ENCODE results near the gene CPEB2. TPM values are rescaled to one million over a fixed set of nuclear protein-coding genes. Genes with fewer than 3 reads are reported as not detected.

CPEB2 gene
- total RNA-seq, 4 donors from 2014 or later, result 12.5 to 24.3 (median 16.4) TPM

- no peak overlapping the region for H3K4me3 ChIP-seq (replicated peaks in 1 of 3)
- H3K27ac ChIP-seq, result no peak overlapping the region
- DNase-seq, result no peak
- H3K27me3 ChIP-seq, result no peaks in the 10 kb centered on the region
- no peaks in the 10 kb centered on the region for H3K9me3 ChIP-seq
- TF ChIP-seq CTCF (IDR thresholded peaks at IDR 0.05) (no peak), POLR2A (IDR thresholded peaks at IDR 0.05) (no peak)
- intact Hi-C loops (cut with DNase I), result no loop called here
- H3K4me1 ChIP-seq, result no peaks in the 10 kb centered on the region
- H3K36me3 ChIP-seq, result no peaks in the 10 kb centered on the region
Observed at GRCh38 chr4:14977830-14978229, 24.5 kb upstream of the CPEB2 start.

GRCh38 chr4:14984448-14984847, 17.8 kb upstream of the CPEB2 start:
- TF ChIP-seq POLR2A (IDR thresholded peaks at IDR 0.05) (no peak), CTCF (IDR thresholded peaks at IDR 0.05) (no peak)
- intact Hi-C loops (cut with DNase I), result no loop called here
- Histone ChIP-seq H3K27me3 (no peaks in the 10 kb centered on the region), H3K27ac (no peak overlapping the region), H3K9me3 (no peaks in the 10 kb centered on the region), H3K36me3 (no peaks in the 10 kb centered on the region), H3K4me3 (replicated peaks in 1 of 3) (no peak overlapping the region), H3K4me1 (no peaks in the 10 kb centered on the region)
- 83 to 93% methylated on average over 1 of the region's 1 CpG for WGBS, 2 donors
- DNase-seq, result no peak

- no peaks in the 10 kb centered on the region for H3K36me3 ChIP-seq
- H3K4me1 ChIP-seq, result no peaks in the 10 kb centered on the region
- 89 to 93% methylated on average over 1 of the region's 1 CpG for WGBS, 2 donors
- TF ChIP-seq POLR2A (IDR thresholded peaks at IDR 0.05) (no peak), CTCF (IDR thresholded peaks at IDR 0.05) (no peak)
- no peak for DNase-seq
- intact Hi-C loops (cut with DNase I), result no loop called here
- no peak overlapping the region for H3K27ac ChIP-seq
- no peak overlapping the region for H3K4me3 ChIP-seq (replicated peaks in 1 of 3)
- no peaks in the 10 kb centered on the region for H3K27me3 ChIP-seq
- no peaks in the 10 kb centered on the region for H3K9me3 ChIP-seq
Observed at GRCh38 chr4:14985161-14985560, 17.1 kb upstream of the CPEB2 start.

- no peak for DNase-seq
- Histone ChIP-seq H3K4me3 (replicated peaks in 1 of 3) (no peak overlapping the region), H3K27me3 (no peaks in the 10 kb centered on the region), H3K4me1 (no peaks in the 10 kb centered on the region), H3K9me3 (no peaks in the 10 kb centered on the region), H3K27ac (no peak overlapping the region), H3K36me3 (no peaks in the 10 kb centered on the region)
- WGBS, 2 donors, result 90 to 98% methylated on average over 1 of the region's 1 CpG
- no peak for TF ChIP-seq POLR2A (IDR thresholded peaks at IDR 0.05)
- intact Hi-C loops (cut with DNase I), result no loop called here
Observed at GRCh38 chr4:14985843-14986242, 16.4 kb upstream of the CPEB2 start.

GRCh38 chr4:14987054-14987453, 15.2 kb upstream of the CPEB2 start:
- Histone ChIP-seq H3K9me3 (no peaks in the 10 kb centered on the region), H3K27me3 (no peaks in the 10 kb centered on the region), H3K36me3 (no peaks in the 10 kb centered on the region), H3K4me1 (no peaks in the 10 kb centered on the region), H3K4me3 (replicated peaks in 1 of 3) (no peak overlapping the region), H3K27ac (no peak overlapping the region)
- TF ChIP-seq POLR2A (IDR thresholded peaks at IDR 0.05), result no peak
- 49 to 51% methylated on average over 2 of the region's 2 CpGs for WGBS, 2 donors
- no peak for DNase-seq
- intact Hi-C loops (cut with DNase I), result no loop called here

GRCh38 chr4:14990484-14990883, 11.8 kb upstream of the CPEB2 start:
- no peaks in the 10 kb centered on the region for H3K9me3 ChIP-seq
- H3K4me3 ChIP-seq (replicated peaks in 1 of 3), result no peak overlapping the region
- H3K4me1 ChIP-seq, result no peaks in the 10 kb centered on the region
- intact Hi-C loops (cut with DNase I), result no loop called here
- no peaks in the 10 kb centered on the region for H3K36me3 ChIP-seq
- WGBS, 2 donors, result 62 to 68% methylated on average over 1 of the region's 1 CpG
- DNase-seq, result no peak
- H3K27me3 ChIP-seq, result no peaks in the 10 kb centered on the region
- no peak overlapping the region for H3K27ac ChIP-seq
- TF ChIP-seq POLR2A (IDR thresholded peaks at IDR 0.05) (no peak), CTCF (IDR thresholded peaks at IDR 0.05) (no peak)

Measured in thyroid gland (tissue), 4 donors.